GM19328 (cell line): Measurements from ENCODE around the gene UTF1.

Experiments
- ATAC-seq: cut with Tn5 transposase; IDR thresholded peaks from one replicate; pipeline ENCODE4 v1.9.1; 2021; ENCODE audit warnings: mild to moderate bottlenecking, moderate library complexity; ENCODE audit not compliant: unreplicated experiment

Gene UTF1, protein sequence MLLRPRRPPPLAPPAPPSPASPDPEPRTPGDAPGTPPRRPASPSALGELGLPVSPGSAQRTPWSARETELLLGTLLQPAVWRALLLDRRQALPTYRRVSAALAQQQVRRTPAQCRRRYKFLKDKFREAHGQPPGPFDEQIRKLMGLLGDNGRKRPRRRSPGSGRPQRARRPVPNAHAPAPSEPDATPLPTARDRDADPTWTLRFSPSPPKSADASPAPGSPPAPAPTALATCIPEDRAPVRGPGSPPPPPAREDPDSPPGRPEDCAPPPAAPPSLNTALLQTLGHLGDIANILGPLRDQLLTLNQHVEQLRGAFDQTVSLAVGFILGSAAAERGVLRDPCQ

DNA sequence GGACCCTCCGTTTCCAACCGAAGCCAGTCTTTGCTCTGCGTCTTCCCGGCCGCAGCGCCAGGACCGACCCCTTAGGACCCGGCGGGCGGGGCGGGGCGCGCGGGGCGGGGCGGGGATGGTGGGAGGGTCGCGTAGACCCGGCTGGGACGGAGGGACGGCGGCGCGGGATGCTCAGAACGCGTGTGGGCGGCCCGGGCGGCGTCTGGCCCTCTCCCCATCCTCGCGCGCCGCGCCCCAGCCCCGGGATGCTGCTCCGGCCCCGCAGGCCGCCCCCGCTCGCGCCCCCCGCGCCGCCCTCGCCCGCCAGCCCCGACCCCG is at the start of gene UTF1:
Gene UTF1 (plus strand): TSS at position 174 of the 318 bp plus-strand sequence. CDS start 72 bp downstream, at position 246.
- no peak for ATAC-seq

DNA sequence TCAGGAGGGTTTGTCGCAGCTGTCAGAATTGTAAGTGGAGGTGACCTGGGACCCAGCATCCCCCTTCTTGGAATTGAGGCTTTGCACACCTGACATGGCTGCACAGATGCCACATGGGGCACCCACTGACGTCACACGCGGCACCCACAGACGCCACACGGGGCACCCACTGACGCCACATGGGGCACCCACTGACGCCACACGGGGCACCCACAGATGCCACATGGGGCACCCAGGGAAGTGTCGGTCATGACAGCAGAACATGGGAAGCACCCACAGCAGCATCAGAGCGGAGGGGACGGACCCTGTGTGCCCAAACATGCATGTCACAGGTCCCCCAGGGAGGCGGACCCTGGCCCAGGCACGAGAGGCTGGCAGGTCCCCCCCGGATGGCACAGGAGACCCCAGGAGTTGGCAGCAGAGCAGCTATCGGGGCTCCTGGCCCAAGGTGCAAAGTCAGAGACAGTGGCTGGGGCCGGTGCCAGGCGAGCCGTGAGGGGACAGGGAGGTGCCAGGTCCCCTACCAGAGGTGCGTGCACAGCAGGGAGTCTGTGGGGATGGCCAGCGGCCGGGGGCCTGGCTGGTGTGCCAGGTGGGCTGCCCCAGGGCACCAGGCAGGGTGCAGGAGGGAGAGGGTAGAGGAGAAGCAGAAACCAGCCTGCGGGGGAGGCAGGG is 48.9 kb upstream of the UTF1 start:
- ATAC-seq: no peak

DNA sequence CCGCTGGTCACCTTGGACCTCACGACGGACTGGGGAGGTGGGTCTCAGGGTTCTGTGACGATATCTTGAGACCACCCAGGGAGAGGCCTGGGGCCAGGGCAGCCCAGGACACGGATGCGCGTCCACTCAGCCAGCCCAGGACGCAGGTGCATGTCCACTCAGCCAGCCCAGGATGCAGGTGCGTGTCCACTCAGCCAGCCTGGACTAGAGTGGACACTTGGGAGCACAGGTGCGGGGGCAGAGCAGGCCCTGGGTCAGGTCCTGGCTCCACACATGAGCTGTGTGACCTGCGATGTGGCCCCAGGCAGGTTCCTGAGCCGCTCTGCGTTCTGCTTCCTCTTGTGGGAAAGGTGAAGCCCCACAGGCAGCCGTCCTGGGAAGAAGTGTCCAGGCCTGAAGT is 47.8 kb upstream of the UTF1 start:
- ATAC-seq: no peak

DNA sequence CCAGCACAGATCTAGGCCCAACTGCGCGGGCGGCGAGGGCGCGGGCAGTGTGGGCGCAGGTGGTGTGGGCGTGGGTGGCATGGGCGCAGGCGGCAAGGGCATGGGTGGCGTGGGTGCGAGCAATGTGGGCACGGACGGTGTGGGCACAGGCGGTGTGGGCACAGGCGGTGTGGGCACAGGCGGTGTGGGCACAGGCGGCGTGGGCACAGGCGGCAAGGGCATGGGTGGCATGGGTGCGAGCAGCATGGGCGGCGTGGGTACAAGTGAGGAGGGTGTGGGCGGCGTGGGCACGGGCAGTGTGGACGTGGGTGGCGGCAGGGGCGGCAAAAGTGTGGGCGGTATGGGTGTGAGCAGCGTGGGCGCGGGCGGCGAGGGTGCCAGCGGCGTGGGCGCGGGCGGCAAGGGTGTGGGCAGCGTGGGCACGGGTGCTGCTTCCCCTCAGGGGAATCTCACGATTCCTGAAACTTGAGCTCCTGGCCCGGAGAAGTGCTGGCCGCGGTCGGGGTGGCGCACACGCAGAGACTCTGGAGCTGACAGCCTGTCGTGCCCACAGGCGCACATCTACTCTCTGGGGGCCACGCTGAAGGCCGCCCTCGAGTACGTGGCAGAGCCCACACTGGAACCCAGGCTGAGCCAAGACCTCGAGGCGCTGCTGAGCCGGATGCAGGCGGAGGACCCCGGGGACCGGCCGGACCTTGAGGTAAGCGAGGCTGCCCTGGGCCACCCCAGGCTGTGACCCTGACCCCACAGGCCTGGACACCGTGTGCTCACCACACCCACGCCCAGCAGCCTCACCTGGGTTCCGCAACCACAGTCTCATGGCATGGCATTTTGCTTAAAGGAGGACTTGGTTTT is 47.0 kb upstream of the UTF1 start:
- no peak for ATAC-seq

DNA sequence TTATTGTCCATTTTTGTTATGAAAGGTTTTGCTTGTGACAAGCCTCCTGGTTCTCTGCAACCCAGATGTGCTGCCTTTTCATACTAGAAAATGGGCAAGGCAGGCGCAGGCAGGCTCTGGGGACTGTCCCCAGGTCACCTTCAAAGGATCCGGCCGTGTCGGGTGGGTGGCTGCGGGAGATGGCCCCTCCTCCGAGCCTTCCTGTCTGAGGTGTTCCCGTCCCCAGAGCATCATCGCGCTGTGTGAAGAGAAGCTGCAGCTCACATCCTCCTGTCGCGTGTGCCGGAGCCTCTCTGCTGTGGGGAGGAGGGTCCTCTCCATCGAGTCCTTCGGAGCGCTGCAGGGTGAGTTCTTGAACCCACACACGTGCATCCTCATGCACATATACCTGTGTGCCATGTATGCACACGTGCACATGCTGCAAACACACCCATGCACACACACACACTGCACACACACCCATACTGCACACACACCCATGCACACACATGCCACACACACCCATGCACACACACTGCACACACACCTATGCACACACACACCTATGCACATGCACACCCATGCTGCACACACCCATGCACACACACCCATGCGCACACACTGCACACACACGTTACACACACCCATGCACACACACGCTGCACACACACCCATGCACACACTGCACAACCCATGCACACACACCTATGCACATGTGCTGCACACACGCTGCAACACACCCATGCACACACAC is 46.2 kb upstream of the UTF1 start:
- ATAC-seq: no peak

DNA sequence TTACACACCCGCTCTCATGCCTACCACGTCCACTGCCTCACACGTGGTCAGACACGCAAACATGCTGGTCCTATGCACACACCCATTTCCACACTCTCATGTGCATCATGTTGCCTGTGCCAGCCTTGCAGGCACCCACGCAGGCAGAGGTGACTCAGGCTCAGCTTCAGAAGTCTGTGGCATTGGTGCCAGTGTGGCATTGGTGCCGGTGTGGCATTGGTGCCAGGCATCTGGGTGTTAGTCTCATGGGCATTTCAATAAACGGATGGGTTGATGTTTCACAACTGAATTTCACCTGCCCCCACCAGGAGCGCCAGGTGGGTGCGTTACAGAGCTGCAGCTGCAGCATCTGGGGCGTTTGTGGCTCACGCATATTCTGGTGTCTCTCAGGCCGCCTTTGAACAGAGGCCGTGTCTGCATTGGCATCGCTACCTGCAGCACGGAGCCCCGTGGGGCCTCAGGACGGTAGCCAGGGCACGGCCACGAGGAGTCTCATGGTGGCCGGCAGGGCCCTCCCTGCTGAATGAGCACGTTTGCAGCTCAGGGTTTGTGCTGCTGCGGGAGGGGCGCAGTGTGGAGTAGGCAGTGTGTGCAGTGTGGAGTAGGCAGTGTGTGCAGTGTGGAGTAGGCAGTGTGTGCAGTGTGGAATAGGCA is 45.3 kb upstream of the UTF1 start:
- no peak for ATAC-seq

DNA sequence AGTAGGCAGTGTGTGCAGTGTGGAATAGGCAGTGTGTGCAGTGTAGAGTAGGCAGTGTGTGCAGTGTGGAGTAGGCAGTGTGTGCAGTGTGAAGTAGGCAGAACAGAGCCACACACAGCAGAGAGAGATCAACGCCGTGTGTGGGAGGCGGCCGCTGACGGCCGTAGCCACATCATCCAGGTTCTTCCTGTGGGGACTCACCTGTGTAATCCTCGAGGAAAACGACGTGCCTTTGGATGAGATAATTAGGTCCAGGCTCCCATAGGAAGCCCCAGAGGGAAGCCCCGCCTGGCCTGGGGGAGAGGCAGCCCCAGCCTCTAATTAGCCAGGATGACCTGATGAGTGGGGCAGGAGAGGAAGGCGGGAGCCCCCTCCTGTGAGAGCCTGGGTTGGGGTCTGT is 44.6 kb upstream of the UTF1 start:
- no peak for ATAC-seq

DNA sequence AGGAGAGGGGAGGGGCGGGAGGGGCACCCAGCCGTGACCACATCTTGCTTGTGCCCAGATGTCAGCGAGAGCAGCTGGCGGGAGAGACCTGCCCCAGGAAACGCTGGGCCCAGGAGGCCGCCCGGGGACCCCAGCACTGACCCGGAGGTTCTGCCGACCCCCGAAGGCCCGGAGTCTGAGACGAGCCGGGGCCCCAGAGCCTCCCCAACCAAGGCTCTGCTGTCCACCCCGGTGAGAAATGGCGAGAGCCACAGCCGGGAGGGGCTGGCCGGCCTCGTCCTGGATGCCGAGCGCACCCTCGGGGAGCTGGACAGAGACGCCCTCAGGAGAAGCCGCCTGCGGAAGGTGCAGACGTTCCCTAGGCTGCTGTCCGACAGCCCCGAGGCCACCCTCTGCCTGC is 44.1 kb upstream of the UTF1 start:
- no peak for ATAC-seq

DNA sequence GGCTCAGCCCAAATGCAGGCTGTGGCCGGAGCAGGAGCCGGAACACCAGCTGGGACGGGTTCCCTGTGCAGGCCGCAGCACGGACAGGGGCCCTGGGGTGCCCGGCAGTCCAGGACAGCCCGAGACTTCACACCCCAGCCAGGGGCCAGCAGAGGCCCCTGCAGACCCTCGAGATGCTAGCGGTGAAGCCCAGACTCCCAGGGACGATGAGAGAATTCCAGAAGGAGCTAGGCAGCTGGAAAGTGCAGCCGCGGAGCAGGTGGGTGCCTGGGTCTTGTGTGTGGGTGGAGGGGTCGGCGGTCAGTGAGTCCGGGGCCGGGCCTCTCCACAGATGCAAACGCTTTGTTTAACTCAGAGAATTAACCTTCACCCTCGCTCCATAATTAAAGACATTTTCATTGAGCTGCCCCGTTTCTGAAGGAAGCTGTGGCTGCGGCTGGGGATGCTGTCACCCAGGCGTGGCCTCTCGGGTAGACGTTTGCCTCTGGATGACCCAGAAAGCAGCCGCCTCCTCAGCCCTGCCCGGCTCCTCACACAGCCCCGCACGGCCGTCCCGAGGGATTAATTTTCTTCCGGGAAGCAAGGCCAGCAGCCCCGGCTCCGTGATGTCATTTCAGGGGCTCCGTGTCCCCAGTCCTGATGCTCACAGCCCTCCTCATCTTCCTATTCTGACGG is 43.5 kb upstream of the UTF1 start:
- no peak for ATAC-seq

DNA sequence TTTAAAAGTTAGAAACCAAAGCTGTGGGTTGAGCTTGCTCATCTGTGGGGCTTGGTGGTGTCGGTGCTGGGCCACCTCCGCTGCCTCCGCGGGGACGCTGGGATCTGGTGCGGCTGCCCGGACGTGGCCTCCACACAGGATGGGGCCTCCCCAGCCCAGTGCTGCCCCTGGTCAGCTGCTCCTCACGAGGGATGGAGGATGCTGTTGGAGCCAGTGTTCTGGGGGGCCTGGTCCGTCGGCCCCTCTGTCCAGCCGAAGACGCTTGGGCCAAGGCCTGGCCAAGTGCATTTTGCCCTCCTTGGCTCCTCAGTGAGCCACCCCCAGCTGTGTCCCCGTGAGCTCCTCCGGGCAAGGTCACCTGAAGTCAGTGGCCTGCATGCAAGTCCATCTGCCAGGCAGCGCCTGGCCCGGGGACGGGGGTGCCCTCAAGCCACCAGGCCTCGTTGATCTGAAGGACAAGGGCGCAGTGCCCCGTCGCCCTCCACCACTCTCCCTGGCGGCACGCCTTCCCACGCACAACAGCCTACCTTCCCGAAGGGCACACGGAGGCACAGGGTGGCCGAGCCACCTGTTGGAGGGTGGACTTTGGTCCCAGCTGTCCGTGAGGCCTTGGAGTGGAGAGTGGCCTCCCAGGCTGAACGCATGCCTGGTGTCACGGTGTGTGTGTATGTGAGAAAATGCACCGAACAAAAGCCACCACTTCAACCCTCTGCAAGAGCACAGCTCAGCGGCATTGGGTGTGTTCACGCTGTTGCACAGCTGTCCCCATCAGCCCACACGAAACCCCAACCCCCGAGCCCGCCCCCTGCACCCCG is 42.7 kb upstream of the UTF1 start:
- ATAC-seq: no peak

DNA sequence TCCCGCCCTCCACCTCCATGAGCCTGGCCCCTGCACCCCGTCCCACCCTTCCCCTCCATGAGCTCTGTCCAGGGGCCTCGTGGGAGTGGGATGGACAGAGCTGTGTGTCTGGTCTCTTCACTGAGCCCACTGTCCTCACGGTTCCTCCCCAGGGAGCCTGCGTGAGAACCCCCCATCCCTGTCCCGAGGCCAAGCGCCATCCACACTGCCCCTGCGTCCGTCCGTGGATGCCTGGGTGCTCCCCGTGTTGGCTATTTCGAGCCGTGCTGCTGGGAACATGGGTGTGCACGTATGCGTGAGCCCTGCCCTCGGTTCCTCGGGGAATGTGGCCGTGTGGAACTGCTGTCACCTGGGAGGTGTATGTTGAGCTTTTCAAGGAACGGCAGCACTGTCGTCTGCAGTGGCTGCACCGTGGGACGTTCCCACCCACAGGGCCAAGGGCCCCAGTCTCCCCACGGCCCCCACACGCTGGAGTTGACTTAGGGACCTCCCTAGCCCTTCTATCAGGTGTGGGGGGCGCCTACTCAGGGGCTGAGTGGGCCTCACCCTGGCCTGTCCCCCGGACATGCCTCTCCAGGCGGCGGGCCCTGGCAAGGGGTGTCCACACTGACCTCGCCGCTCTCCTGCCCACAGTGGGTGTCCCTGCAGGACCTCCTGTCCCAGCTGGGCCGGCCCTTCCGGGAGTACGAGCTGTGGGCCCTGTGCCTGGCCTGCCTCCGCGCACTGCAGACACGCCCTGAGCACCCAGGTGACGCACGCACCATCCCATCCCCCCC is 41.9 kb upstream of the UTF1 start:
- ATAC-seq: no peak

DNA sequence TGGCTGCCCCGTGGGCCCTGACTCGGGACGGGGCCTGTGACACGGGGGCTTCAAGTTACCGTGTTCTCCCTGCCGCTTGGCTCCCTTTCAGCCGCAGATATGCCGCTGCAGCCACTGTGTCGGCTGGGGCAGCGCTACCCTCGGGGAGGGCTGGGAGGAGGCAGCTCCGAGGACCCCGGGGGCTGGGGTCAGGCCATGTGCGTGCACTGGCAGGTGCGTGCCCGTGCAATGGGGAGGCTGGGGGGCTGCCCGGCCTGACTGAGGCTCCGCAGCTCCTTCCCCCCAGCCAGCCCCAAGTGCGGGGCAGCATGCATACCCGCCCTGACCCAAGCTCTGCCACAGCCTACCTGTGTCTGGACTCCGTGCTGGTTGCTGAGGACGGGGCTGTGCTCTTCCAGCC is 40.8 kb upstream of the UTF1 start:
- ATAC-seq: no peak

DNA sequence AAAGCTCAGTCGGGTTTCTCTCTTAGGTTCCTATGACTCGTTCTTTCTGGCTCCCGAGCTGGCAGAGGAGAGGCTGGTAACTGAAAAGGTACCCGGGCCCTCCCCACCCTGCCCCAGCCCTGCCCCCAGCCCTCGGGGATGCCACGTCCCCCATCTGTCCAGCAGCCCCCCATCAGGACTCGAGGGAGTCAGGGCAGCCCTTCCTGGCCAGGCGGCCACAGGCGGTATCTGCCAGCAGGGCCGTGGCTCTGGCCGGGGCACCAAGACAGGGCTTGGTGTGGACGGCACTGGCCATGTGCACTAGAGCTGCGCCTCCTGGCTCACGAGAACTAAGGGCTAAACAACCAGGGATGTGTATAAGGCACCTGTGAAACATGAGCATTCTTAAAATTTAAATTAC is 40.3 kb upstream of the UTF1 start:
- ATAC-seq: no peak

DNA sequence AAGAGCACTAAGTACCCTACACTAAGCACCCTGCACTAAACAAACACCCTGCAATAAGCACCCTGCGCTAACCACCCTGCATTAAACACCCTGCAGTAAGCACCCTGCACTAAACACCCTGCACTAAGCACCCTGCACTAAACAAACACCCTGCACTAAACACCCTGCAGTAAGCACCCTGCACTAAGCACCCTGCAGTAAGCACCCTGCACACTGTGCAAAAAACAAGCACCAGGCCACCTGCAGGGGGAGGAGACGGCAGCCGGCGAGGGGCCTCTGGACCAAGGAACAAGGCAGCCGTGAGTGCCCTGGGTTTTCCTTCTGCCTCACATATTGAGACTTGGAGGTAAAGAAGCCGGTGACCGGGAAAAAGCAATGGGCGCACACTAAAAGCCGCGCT is 39.8 kb upstream of the UTF1 start:
- no peak for ATAC-seq

DNA sequence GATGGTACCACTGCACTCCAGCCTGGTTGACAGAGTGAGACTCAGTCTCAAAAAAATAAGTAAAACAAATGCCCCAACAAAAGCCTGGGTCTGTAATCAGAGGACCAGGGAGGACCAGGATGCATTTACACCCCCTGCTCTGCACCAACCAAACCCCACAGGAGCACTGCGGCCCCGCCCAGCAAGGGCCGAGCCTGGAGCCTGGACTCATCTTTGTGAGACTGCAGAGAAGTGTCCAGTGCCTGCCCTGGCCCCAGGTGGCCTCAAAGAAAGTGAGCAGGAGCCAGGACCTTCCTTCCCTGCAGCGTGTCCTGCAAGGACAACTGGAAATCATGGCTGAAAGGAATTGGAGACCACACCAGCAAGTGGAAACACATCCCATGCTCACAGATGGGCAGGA is 38.4 kb upstream of the UTF1 start:
- no peak for ATAC-seq

DNA sequence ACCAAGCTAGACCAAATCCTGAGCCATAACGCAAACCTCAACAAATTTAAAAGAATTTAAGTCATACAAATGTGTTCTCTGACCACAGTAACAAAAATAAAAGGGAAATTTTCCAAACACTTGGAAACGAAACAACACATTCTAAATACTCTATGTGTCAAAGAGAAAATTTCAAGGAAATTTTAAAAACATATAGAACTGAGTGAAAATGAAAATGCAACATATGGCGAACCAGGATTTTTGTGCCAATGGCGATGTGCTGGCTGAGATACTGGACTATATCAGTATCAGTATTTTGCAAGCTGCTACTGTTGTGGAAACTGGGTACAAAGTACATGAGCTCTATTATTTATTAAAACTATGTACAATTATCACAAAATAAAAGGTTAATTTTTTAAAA is 35.9 kb upstream of the UTF1 start:
- no peak for ATAC-seq

DNA sequence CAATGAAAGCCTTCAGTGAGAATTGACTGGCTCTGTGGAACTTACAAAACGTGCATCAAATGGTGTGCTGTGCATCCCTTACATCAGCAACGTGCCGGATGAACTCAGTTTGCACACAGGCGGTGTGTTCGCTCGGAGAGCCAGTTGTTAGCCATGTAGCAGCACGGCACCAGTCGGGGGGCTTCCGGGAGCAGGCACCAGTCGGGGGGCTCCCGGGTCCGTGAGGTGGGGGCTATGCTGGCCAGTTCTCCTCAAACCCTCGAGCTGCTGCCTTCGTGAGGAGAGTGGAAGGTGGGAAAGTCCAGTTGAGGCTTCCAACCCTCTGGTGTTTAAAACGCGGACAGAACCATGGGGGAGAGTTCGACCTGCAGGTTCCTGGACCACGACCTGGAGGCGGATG is 34.9 kb upstream of the UTF1 start:
- ATAC-seq: no peak

DNA sequence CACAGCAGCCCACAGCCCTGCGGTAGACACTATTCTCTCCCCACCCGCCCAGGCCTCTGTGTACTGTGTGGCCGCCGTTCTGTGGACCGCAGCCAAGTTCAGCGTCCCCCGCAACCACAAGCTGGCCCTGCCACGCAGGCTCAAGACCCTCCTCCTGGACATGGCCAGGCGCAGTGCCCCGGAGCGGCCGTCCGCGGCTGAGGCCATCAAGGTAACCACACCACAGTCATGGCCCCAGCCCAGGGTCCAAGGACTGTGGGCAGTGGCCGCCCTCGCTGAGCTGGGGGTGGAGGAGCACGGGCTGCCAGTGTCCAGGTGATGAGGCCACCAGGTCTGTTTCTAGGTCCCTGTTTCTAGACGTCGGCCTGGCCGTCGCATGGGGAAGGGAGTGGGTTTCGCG is 34.4 kb upstream of the UTF1 start:
- ATAC-seq: no peak
